NK-92 (cell line): ENCODE results near the gene KRT28.

Experiments used
- DNase-seq: peaks from one replicate; lab custom pipeline; 2025; ENCODE audit not compliant: unreplicated experiment; lab: John Stamatoyannopoulos, UW

Gene KRT28, protein sequence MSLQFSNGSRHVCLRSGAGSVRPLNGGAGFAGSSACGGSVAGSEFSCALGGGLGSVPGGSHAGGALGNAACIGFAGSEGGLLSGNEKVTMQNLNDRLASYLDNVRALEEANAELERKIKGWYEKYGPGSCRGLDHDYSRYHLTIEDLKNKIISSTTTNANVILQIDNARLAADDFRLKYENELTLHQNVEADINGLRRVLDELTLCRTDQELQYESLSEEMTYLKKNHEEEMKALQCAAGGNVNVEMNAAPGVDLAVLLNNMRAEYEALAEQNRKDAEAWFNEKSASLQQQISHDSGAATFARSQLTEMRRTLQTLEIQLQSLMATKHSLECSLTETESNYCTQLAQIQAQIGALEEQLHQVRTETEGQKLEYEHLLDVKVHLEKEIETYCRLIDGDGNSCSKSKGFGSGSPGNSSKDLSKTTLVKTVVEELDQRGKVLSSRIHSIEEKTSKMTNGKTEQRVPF

GRCh38 chr17:40799859-40800258 lies at the start of gene KRT28:
KRT28 (minus strand) TSS chr17:40799959; CDS start chr17:40799893, 66 bp downstream.
- no peak for DNase-seq

DNA sequence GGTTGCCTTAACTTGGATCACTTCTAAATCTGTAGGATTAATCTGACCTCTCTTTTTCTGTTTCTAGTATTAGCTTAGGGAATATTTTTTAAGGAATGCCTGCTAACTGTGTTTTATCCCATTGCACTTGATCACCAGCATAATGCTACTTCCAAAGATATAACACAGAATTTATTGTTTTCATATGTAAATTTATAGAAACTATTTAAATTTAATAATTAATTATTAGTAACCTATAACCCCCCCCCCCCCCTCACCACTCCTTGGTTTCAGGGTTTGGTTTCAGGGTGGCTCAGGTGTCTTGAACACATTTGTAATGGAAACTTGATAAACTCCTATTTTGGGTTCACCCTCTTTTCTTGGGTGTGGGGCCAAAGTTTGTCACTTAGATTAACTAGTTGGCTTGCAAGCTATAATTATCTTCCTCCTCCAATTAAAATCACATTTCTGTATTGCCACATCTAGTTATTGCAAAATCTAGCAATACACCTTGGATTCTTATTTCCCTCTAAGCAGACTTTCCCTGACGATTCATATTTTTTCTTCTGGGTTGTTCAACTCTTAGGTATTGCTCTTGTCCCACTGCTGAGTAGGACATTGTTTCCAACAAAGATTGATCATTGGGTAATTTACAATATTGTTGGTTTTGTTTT lies 49.0 kb upstream of the KRT28 start:
- no peak for DNase-seq

DNA sequence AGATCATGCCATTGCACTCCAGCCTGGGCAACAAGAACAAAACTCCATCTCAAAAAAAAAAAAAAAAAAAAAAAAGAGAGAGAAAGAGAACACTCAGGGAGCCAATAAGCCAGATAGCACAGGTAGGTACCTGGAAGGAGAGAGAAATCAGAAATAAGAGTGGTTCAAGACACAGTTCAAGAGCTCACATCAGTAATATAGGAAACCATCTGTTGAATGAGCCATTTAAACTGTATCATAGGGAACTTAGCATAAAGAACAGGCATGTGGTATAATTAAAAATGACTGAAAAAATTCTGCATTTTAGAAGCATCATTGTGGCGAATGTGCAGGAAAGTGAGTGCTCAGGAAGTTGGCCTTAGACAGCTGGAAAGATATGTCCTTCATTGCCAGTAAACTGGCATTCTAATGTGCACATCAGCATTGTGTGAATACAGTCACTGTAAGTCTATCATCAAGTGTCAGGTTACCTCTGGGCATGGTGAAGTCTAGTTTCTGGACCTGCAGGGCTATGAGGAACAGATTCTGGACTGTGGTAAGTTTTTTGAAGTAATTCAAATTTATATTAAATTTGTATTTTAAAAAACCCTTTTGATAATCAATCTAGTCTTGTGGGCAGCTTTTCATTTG lies 46.9 kb upstream of the KRT28 start:
- no peak for DNase-seq

DNA sequence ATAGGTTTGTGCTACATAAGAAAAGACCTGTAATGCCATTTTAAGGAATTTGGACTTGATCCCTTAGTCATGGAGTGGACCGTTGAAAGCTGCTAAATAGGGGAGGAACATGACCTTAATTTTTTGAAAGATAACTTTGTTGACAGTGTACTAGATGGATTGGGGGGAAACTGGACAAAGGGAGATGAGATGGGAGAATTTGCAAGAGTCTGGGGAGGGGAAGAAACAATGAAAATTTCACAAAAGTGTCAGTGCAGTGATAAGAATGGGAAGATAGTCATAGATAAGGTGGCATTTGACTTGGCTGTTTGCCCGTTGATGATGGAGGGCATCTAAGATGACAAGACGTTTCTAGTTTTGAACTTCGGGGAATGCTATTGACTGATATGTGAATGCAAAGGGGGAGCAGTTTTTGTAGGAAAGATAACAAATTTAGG lies 44.9 kb upstream of the KRT28 start:
- DNase-seq, result no peak

DNA sequence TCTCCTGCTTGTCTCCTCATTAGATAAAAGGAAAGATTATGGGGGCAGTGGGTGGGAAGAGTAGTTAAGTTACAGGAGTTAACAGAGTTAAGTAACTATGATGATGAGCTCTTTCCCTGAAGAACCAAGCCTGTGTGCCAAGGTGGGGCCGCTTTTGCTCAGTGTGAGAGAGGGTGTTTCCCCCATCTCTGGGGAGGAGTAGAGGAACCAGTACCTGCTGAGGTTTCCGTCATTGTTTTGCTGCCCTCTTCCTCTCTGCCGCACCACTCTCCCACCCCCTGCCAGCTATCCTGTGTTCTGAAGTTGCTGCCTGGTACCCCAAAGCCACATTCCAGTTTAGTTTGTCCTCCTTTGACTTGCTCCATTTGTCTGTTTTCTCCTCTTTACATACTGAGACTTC lies 43.5 kb upstream of the KRT28 start:
- DNase-seq, result no peak

GRCh38 chr17:40841246-40841645 lies 41.5 kb upstream of the KRT28 start:
- no peak for DNase-seq

GRCh38 chr17:40839194-40839593 lies 39.4 kb upstream of the KRT28 start:
- DNase-seq, result no peak

DNA sequence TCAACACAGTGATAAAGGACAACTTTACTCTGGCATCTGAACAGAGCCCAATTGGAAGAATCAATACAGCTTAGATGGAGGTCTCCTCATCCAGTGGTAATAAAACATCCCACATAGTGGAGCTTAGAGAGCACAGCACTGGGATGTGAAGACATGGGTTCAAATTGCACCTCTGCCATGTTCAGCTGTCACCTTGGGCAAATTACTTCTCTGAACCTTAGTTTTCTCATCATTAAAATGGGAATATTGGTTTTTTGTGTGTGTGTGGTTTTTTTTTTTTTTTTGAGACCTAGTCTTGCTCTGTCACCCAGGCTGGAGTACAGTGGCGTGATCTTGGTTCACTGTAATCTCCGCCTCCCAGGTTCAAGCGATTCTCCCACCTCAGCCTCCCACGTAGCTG lies 36.3 kb upstream of the KRT28 start:
- DNase-seq, result no peak

GRCh38 chr17:40833882-40834281 lies 34.1 kb upstream of the KRT28 start:
- no peak for DNase-seq

GRCh38 chr17:40832840-40833239 lies 33.1 kb upstream of the KRT28 start:
- DNase-seq, result no peak

GRCh38 chr17:40830085-40830776 lies 30.5 kb upstream of the KRT28 start:
- no peak for DNase-seq

- no peak for DNase-seq
Observed at GRCh38 chr17:40828454-40829044, 28.8 kb upstream of the KRT28 start.

- DNase-seq, result no peak
Observed at GRCh38 chr17:40827746-40828453, 28.1 kb upstream of the KRT28 start.

DNA sequence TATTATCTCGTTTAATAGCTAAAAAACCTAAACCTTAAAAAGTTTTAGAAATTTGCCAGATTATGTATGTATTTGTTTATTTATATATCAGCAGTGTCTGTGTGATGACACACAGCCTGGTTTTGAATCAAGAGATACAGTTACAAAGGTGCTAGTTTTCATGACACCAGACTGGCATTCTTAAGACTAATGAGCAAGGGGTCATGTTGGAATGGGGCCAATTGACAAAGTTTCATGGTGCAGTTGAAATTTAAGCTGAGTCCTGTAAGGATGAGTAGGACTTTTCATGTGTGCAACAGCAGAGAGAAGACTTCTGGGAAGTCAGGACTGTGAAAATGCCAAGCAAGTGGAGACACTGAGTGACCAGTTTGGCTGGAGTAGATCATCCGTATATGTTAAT lies 25.8 kb upstream of the KRT28 start:
- no peak for DNase-seq

DNA sequence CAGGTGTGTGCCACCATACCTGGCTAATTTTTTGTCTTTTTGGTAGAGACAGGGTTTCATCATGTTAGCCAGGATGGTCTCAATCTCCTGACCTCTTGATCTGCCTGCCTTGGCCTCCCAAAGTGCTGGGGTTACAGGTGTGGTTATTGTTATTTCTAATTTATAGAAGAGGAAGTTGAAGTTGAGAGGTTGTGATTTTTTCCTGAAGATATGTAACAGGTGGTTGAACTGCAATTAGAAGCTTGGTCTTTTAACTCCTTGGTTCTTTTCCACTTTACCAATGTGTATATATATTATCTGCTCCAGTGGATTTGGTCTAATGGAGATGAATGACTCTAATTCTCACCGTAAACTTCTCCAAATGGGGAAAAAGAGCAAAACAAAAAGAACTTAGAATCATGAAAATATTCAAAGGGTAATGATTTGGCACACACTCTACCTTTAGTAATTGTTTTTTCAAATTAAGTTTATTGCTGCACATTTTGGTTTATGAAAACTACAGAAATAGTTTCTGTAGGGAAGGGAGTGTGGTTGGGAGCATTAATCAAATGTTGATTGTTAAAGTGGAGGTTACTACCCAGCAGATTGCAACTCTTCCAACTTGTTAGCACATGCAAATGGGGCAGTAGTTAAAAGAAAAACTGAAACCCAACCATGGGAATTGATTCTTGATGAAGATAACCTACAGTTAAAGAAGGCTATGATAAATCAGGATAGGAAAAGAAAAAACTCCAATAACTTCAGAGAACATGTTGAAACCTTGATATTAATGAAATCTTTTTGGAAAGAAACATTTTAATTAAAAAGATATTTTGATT lies 24.5 kb upstream of the KRT28 start:
- no peak for DNase-seq

- no peak for DNase-seq
Observed at GRCh38 chr17:40822132-40822812, 22.5 kb upstream of the KRT28 start, which contains the start of gene KRT10. KRT10 (minus strand) TSS chr17:40822614; CDS start chr17:40822585, 29 bp downstream.

DNA sequence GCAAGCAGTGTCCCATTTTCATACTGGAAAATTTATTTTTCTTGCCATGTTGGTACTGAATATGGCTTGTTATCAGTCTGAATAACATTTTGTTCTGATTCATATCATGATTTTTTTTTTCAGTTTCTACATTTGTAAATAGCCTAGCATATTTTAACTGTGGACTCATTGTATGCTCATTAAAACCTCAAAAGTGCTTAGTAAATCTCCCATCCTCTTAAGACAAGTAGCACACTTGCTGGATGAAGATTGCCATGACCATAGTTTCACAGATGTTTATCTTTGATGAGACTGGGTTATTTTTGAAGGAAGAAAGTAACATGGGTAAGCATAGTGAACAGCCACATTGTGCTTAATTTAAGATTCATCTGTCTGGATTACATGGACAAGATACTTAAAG lies 21.8 kb upstream of the KRT28 start:
- no peak for DNase-seq

DNA sequence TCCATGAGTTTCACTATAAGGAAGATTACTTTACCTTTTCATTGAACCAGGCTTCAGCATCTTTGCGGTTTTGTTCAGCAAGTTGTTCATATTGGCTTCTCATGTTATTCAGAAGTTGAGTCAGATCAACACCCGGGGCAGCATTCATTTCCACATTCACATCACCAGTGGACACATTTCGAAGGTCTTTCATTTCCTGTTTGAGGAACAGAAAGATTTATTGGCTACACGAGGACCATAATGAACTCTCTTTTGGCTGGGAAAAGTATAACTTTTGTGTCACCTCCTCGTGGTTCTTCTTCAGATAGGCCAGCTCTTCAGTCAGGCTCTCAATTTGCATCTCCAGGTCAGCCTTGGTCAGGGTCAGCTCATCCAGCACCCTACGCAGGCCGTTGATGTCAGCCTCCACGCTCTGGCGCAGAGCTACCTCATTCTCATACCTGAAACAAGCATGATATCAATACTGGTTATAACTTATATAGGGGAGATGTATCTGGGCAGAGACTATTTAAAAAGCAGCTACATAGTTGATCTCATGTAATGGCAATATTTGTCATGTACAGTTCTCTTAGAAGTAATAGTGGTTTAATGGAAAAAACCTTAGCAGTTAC lies 20.6 kb upstream of the KRT28 start:
- no peak for DNase-seq
